Ecto neural progenitor cell (in vitro differentiated cells): ENCODE results near the gene TOX3.

ENCODE experiments used
- DNase-seq: peaks from one replicate; pipeline ENCODE4 v3.0.0-alpha.2; 2018; ENCODE audit warnings: low spot score

TOX3 gene

DNA sequence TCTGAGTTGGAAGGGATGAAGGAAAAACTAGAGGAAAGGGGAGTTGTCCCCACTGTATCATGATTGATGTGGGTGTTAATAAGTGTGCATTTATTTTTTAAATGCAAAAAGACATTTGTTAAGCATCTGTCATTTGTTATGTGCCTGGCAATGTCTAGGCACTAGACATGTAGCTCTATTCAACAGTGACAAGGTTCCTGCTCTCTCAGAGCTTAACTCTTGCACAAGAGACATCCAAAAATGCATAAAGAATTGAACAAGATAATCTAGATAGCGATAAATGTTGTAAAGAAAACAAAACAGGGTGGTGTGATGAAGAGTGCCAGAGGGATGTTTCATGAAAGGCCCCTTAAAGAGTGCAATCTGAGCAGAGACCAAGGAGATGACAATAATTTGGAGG is 148.9 kb downstream of the TOX3 start:
- no peak for DNase-seq

DNA sequence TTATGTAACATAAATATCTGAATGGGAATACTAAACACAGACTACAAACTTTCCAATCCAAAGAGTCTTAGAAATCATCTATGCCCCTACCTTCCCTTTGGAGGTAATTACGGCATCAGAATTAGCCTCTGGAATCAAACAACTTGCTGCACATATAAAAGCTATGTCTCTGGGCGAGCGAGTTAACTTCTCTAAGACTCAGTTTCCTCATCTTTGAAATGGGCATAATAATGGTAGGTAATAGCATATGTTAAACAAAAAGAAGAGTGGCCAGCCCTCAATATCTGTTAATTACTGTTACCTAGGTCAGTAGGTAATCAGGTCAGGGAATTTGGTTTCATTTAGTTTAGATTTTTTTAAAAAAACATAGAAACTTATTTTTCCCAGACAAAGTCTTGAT is 153.5 kb downstream of the TOX3 start:
- DNase-seq = no peak

DNA sequence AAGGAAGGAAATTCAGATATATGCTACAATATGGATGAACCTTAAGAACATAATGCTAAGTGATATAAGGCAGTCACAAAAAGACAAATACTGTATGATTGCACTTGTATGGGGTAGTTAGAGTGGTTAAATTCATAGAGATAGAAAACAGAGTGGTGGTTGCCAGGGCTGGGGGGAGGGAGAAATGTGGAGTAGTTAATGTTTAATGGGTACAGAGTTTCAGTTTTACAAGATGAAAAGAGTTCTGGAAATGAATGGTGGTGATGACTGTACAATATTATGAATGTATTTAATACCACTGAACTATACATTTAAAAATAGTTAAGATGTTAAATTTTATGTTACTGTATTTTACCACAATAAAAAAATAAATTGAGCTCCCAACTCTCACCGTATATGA is 157.9 kb downstream of the TOX3 start:
- DNase-seq = no peak
